AG09319 (cell line): Measurements from ENCODE around the gene ABCA9.

Source experiments
- DNase-seq: peaks from one replicate; pipeline ENCODE4 v3.0.0-alpha.2; 2010; ENCODE audit warnings: low read depth; ENCODE audit errors: extremely low read depth
- TF ChIP-seq, protein P1 (sequence below): IDR thresholded peaks from 2 replicates; pipeline ENCODE4 v1.5.1; 2011; ENCODE audit warnings: low read depth, mild to moderate bottlenecking, inconsistent platforms, low read length, moderate library complexity

ABCA9 gene

GRCh38 chr17:69093279-69093789, 32.6 kb upstream of the ABCA9 start:
- TF ChIP-seq, protein P1, sequence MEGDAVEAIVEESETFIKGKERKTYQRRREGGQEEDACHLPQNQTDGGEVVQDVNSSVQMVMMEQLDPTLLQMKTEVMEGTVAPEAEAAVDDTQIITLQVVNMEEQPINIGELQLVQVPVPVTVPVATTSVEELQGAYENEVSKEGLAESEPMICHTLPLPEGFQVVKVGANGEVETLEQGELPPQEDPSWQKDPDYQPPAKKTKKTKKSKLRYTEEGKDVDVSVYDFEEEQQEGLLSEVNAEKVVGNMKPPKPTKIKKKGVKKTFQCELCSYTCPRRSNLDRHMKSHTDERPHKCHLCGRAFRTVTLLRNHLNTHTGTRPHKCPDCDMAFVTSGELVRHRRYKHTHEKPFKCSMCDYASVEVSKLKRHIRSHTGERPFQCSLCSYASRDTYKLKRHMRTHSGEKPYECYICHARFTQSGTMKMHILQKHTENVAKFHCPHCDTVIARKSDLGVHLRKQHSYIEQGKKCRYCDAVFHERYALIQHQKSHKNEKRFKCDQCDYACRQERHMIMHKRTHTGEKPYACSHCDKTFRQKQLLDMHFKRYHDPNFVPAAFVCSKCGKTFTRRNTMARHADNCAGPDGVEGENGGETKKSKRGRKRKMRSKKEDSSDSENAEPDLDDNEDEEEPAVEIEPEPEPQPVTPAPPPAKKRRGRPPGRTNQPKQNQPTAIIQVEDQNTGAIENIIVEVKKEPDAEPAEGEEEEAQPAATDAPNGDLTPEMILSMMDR = no peak
- no peak for DNase-seq

GRCh38 chr17:69090365-69090764, 29.6 kb upstream of the ABCA9 start:
- TF ChIP-seq, protein P1 = no peak
- DNase-seq = no peak

- TF ChIP-seq, protein P1 = no peak
These were observed 28.0 kb upstream of the ABCA9 start for GRCh38 chr17:69088643-69089200.

DNA sequence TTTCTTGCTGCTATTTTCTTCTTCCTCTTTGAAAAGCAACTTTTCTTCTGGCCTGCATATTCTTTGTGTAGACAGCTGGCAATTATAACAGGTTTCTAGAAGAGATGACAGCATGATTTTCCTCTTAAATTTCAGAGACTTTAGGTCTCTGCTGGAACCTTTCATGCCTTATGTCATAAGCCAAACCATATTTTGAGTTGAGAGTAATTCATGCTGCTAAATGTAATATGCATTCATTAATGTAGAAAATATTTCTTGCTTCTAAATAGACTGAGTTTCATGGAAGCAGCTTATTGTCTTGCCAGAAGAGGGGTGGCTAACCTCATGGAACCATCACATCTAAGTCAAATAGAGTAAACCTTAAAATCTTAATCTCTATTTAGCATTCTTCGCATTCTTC, 25.9 kb upstream of the ABCA9 start:
- no peak for DNase-seq
- TF ChIP-seq, protein P1 = no peak

More at GRCh38 chr17:69088643-69089200, 28.0 kb upstream of the ABCA9 start:
- no peak for DNase-seq

DNA sequence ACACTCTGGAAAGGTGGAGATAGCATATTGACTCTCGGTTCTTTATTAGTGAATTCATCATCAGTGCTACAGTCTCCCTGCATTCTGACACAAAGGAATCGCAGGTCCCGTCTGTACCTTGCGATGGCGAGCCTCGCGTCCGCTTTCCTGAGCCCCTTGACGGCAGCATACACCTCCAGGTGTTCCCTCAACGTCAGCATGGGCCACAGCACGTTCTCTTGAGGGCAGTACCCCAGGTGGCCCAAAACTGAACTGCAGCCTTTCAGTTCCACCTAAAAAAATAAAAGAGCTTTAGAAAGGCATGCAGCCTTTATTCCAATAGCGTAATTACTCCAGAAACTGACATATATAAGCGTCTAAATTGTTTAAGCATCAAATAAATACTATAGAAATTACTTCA, 24.2 kb upstream of the ABCA9 start:
- TF ChIP-seq, protein P1 = peak; percentile 18
- DNase-seq = no peak

- DNase-seq = no peak
- TF ChIP-seq, protein P1 = no peak
These were observed 22.0 kb upstream of the ABCA9 start for GRCh38 chr17:69082696-69083095.

GRCh38 chr17:69078864-69079263, 18.1 kb upstream of the ABCA9 start:
- no peak for DNase-seq
- TF ChIP-seq, protein P1 = no peak
